Upper lobe of left lung (tissue), 6 donors: ENCODE measurements around the gene VLDLR. TPM values are rescaled to one million over a fixed set of nuclear protein-coding genes. Genes with fewer than 3 reads are reported as not detected.
"Not testable (repeated sequence)": the region's sequence is repeated elsewhere in the genome, so short reads cannot be mapped to it uniquely, and the experiment has no call there.

Source experiments
- ATAC-seq, 2 donors: fragments of 200-7000 bp; cut with Tn5 transposase; one replicate each; pipeline ENCODE4 v1.9.1; 2022; ENCODE audit warnings: mild to moderate bottlenecking in 2 of 2, moderate library complexity in 2 of 2; ENCODE audit not compliant: low FRiP score in 2 of 2
- DNase-seq, 2 donors: peaks; one replicate each; pipeline ENCODE4 v3.0.0-alpha.2; 2019 to 2020
- H3K27ac ChIP-seq, 4 donors: fragments of 200-600 bp; sonication (generic); one replicate each; pipeline ENCODE4 v1.5.1; 2016 to 2019
- H3K27me3 ChIP-seq, 4 donors: fragments of 200-600 bp; sonication (generic); one replicate each; pipeline ENCODE4 v1.5.1; 2017 to 2019
- H3K36me3 ChIP-seq, 4 donors: fragments of 200-600 bp; sonication (generic); one replicate each; pipeline ENCODE4 v1.5.1; 2016 to 2019
- H3K4me1 ChIP-seq, 4 donors: fragments of 200-600 bp; sonication (generic); one replicate each; pipeline ENCODE4 v1.5.1; 2018 to 2019
- H3K4me3 ChIP-seq, 4 donors: fragments of 200-600 bp; sonication (generic); one replicate each; pipeline ENCODE4 v1.5.1; 2017 to 2019; ENCODE audit warnings: mild to moderate bottlenecking in 2 of 4, moderate library complexity in 1 of 4
- H3K9me3 ChIP-seq, 4 donors: fragments of 200-600 bp; sonication (generic); one replicate each; pipeline ENCODE4 v1.5.1; 2018 to 2019
- CTCF ChIP-seq, 6 experiments: fragments of 450-650 bp in 4 of 6; fragments of 200-600 bp in 2 of 6; sonication (generic) in 2 of 6; IDR thresholded peaks; one replicate each; pipeline ENCODE4 v1.5.1; 2016 to 2019; ENCODE audit warnings: antibody characterized with exemption in 6 of 6
- EP300 ChIP-seq, 4 donors: sonication (generic); formaldehyde crosslinking; IDR thresholded peaks; one replicate each; pipeline ENCODE4 v1.5.1; 2017; ENCODE audit warnings: antibody characterized with exemption in 4 of 4, control low read depth in 2 of 4
- POLR2A ChIP-seq, 4 donors: fragments of 450-650 bp; IDR thresholded peaks; one replicate each; pipeline ENCODE4 v1.5.1; 2016 to 2017; ENCODE audit warnings: antibody characterized with exemption in 4 of 4, mild to moderate bottlenecking in 2 of 4
- POLR2AphosphoS5 ChIP-seq, 2 donors: sonication (generic); formaldehyde crosslinking; IDR thresholded peaks; one replicate each; pipeline ENCODE4 v1.5.1; 2017; ENCODE audit warnings: antibody characterized with exemption in 2 of 2
- WGBS, 2 donors: methylation state at CpG; one replicate each; pipeline ENCODE4 v1.1.5; 2017 to 2018; 5-methylcytosine and 5-hydroxymethylcytosine counted together
- total RNA-seq, 6 donors: library from RNA; depleted of rRNA in 4 of 6; stranded (reverse); fragments of >200 nt in 4 of 6; gene quantifications; one replicate each; pipeline versions ENCODE4 v1.1.0 to v1.2.1, GENCODE V29; 2016 to 2021
- donor health status: DM: no; HTN: no; CAD: no; lungs with moderate emphysema.
- donor health status: DM: no; HTN: yes; CAD: no; lungs with severe emphysema.

Gene VLDLR
- total RNA-seq, 6 donors from 2014 or later, result 3.1 to 25.3 (median 11.9) TPM

DNA sequence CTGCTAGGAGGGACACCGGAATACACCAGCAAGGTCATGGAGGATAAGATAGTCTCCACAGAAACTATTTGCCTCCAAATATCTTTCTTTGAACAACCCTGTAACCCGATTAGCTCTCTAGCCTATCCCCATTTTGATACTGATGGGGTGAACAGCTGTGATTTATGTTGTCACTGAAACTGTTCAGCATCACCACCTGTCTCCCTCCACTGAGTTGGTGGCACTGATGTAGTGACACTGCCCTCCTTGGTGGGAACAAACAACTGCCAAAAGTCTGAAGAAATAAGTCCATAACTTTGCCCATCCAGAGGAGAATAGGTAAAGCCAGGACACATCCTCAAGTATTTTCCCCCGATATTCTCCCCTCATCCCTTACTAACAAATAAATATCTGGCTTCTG is 71.5 kb downstream of the VLDLR start:
- H3K4me1 ChIP-seq, result no peaks in the 10 kb centered on the region
- TF ChIP-seq POLR2AphosphoS5 (IDR thresholded peaks at IDR 0.05), result no peak
- TF ChIP-seq CTCF (IDR thresholded peaks at IDR 0.05), result no peak
- TF ChIP-seq EP300 (IDR thresholded peaks at IDR 0.05), result no peak
- TF ChIP-seq POLR2A (IDR thresholded peaks at IDR 0.05), result no peak
- H3K9me3 ChIP-seq, result no peaks in the 10 kb centered on the region
- WGBS, 2 donors, result 83 to 92% methylated on average over 3 of the region's 3 CpGs
- H3K36me3 ChIP-seq, result no peaks in the 10 kb centered on the region
- DNase-seq (no peak), ATAC-seq (no peak)
- H3K4me3 ChIP-seq, result no peak overlapping the region
- no peak overlapping the region for H3K27ac ChIP-seq
- no peaks in the 10 kb centered on the region for H3K27me3 ChIP-seq

DNA sequence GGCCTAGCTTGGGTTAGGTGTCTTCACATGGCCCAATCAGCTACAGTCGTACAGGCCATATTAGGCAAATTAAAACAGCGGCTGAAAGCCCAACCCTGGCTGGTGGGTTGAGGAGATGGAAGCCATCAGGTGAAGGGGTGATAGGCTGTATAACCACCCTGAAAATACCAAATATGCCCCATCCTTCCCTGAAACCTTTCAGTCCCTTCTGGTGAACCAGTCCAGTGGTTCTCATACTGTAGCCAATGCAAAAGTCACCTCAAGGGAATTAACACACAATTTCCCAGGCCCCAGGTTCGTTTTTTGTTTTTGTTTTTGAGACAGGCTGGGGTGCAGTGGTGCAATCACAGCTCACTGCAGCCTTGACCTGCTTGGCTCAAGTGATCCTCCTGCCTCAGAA is 75.9 kb downstream of the VLDLR start:
- Histone ChIP-seq H3K4me3 (no peak overlapping the region), H3K4me1 (no peaks in the 10 kb centered on the region), H3K9me3 (no peaks in the 10 kb centered on the region), H3K27me3 (no peaks in the 10 kb centered on the region), H3K36me3 (no peaks in the 10 kb centered on the region), H3K27ac (no peak overlapping the region)
- no peak for ATAC-seq
- DNase-seq, result no peak
- TF ChIP-seq POLR2A (IDR thresholded peaks at IDR 0.05), result no peak
- TF ChIP-seq CTCF (IDR thresholded peaks at IDR 0.05), result no peak
- no peak for TF ChIP-seq POLR2AphosphoS5 (IDR thresholded peaks at IDR 0.05)
- no peak for TF ChIP-seq EP300 (IDR thresholded peaks at IDR 0.05)
- 82 to 88% methylated on average over 3 of the region's 3 CpGs for WGBS, 2 donors

GRCh38 chr9:2700398-2700797 is 78.8 kb downstream of the VLDLR start:
- no peak overlapping the region for H3K27ac ChIP-seq
- H3K4me1 ChIP-seq, result no peaks in the 10 kb centered on the region
- no peak for ATAC-seq
- 77 to 80% methylated on average over 6 of the region's 6 CpGs for WGBS, 2 donors
- DNase-seq, result no peak
- H3K9me3 ChIP-seq, result no peaks in the 10 kb centered on the region
- TF ChIP-seq POLR2A (IDR thresholded peaks at IDR 0.05) (no peak), POLR2AphosphoS5 (IDR thresholded peaks at IDR 0.05) (no peak), CTCF (IDR thresholded peaks at IDR 0.05) (no peak), EP300 (IDR thresholded peaks at IDR 0.05) (no peak)
- no peaks in the 10 kb centered on the region for H3K27me3 ChIP-seq
- H3K4me3 ChIP-seq, result no peak overlapping the region
- no peaks in the 10 kb centered on the region for H3K36me3 ChIP-seq

- DNase-seq, result no peak
- no peaks in the 10 kb centered on the region for H3K36me3 ChIP-seq
- H3K27me3 ChIP-seq, result no peaks in the 10 kb centered on the region
- H3K4me3 ChIP-seq, result no peak overlapping the region
- no peak for TF ChIP-seq POLR2A (IDR thresholded peaks at IDR 0.05)
- no peak for TF ChIP-seq POLR2AphosphoS5 (IDR thresholded peaks at IDR 0.05)
- TF ChIP-seq CTCF (IDR thresholded peaks at IDR 0.05), result no peak
- no peak for TF ChIP-seq EP300 (IDR thresholded peaks at IDR 0.05)
- no peaks in the 10 kb centered on the region for H3K4me1 ChIP-seq
- no peak overlapping the region for H3K27ac ChIP-seq
- 80 to 81% methylated on average over 10 of the region's 10 CpGs for WGBS, 2 donors
- H3K9me3 ChIP-seq, result no peaks in the 10 kb centered on the region
- ATAC-seq, result no peak
Observed at GRCh38 chr9:2700909-2701550, 79.4 kb downstream of the VLDLR start.

- DNase-seq (no peak), ATAC-seq (no peak)
- Histone ChIP-seq H3K4me3 (no peak overlapping the region), H3K9me3 (no peaks in the 10 kb centered on the region), H3K36me3 (no peaks in the 10 kb centered on the region), H3K27me3 (no peaks in the 10 kb centered on the region), H3K27ac (no peak overlapping the region), H3K4me1 (no peaks in the 10 kb centered on the region)
- TF ChIP-seq CTCF (IDR thresholded peaks at IDR 0.05) (no peak), POLR2AphosphoS5 (IDR thresholded peaks at IDR 0.05) (no peak), POLR2A (IDR thresholded peaks at IDR 0.05) (no peak), EP300 (IDR thresholded peaks at IDR 0.05) (no peak)
Observed at GRCh38 chr9:2704504-2704903, 82.9 kb downstream of the VLDLR start.

DNA sequence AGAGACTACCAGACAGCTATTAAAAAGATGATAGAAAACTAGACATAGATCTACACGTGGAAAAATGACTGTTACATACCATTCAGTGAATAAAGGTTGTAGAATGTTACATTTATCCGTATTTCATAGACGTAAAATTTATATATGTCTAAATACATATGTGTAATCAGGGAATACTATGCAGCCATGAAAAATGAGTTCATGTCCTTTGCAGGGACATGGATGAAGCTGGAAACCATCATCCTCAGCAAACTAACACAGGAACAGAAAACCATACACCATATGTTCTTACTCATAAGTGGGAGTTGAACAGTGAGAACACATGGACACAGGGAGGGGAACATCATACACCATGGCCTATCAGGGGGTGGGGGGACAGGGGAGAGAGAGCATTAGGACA is 85.7 kb downstream of the VLDLR start:
- 94 to 97% methylated on average over 3 of the region's 3 CpGs for WGBS, 2 donors
- not testable (repeated sequence) for H3K36me3 ChIP-seq, H3K27me3 ChIP-seq, ATAC-seq, H3K27ac ChIP-seq, H3K9me3 ChIP-seq, H3K4me1 ChIP-seq, H3K4me3 ChIP-seq, DNase-seq
